ENCODE measurements around the gene ULK2. TPM values are rescaled to one million over a fixed set of nuclear protein-coding genes. Genes with fewer than 3 reads are reported as not detected.

ULK2 gene
- total RNA-seq, 1 experiment from 2014 or later = 5.1 TPM

- no peaks in the 10 kb centered on the region for H3K36me3 Mint-ChIP-seq
- peaks cover 12% of the 10 kb centered on the region for H3K9me3 Mint-ChIP-seq
- ATAC-seq (no peak), DNase-seq (ENCODE audit: low spot score) (no peak)
- no peak overlapping the region for H3K27ac Mint-ChIP-seq
- ChIA-PET POLR2A (no interaction called here), CTCF (interaction anchor here (2.5 to 2.8 kb wide), 2 partner anchors 11 to 15 kb away, joined by 10 to 21 read pairs; no protein-coding TSS in a partner anchor)
- H3K4me1 Mint-ChIP-seq = no peaks in the 10 kb centered on the region
- TF ChIP-seq NFE2L1 (CRISPR knock-in tag; IDR thresholded peaks at IDR 0.05) (no peak), PRDM15 (CRISPR knock-in tag; IDR thresholded peaks at IDR 0.05) (no peak), IRF2 (CRISPR knock-in tag; IDR thresholded peaks at IDR 0.05; ENCODE audit: borderline replicate concordance, low read depth) (no peak), TP53 (CRISPR knock-in tag; IDR thresholded peaks at IDR 0.05) (no peak), AR (CRISPR knock-in tag; IDR thresholded peaks at IDR 0.05) (no peak), RORB (CRISPR knock-in tag; IDR thresholded peaks at IDR 0.05) (no peak), ETV6 (CRISPR knock-in tag; IDR thresholded peaks at IDR 0.05) (no peak), ZNF219 (CRISPR knock-in tag; IDR thresholded peaks at IDR 0.05; ENCODE audit: borderline replicate concordance) (no peak), SMAD4 (CRISPR knock-in tag; IDR thresholded peaks at IDR 0.05) (no peak), E2F4 (CRISPR knock-in tag; IDR thresholded peaks at IDR 0.05; ENCODE audit: borderline replicate concordance, low read depth) (no peak), FOXK1 (CRISPR knock-in tag; IDR thresholded peaks at IDR 0.05) (no peak), GRHL2 (CRISPR knock-in tag; IDR thresholded peaks at IDR 0.05; ENCODE audit: insufficient replicate concordance, severe bottlenecking) (no peak), SP1 (CRISPR knock-in tag; conservative IDR thresholded peaks at IDR 0.05) (no peak), HMGXB4 (CRISPR knock-in tag; IDR thresholded peaks at IDR 0.05) (no peak), NFATC4 (CRISPR knock-in tag; IDR thresholded peaks at IDR 0.05) (no peak), CREM (CRISPR knock-in tag; IDR thresholded peaks at IDR 0.05) (no peak), CTCF (IDR thresholded peaks at IDR 0.05) (no peak)
- H3K4me3 Mint-ChIP-seq = no peak overlapping the region
- no peaks in the 10 kb centered on the region; the same call in none of the 2 replicates for H3K27me3 Mint-ChIP-seq (ENCODE audit: low read depth)
Observed at GRCh38 chr17:19729900-19730299, 137.8 kb downstream of the ULK2 start.
